Measurements from ENCODE around the gene PYGO1.

The PYGO1 gene

DNA sequence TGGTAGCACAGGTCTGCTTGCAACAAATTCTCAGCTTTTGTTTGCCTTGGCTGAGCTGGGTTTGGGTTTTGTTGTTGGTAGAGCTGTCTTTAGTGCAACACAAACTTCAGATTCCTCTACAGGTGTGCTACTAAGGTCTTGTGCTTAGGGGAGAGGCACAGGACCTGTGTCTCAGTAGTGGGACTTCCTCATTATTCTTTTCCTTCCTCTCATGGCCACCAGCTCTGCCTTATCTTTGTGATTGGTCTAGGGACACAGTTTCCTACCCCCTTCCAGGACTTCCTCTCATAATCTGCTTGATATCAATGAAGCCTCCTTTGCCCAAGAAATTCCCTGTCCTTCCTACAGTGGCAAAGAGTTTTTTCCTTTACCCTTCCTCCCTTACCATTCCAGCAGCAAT is 55.2 kb downstream of the PYGO1 start:
- TF ChIP-seq, protein P1, sequence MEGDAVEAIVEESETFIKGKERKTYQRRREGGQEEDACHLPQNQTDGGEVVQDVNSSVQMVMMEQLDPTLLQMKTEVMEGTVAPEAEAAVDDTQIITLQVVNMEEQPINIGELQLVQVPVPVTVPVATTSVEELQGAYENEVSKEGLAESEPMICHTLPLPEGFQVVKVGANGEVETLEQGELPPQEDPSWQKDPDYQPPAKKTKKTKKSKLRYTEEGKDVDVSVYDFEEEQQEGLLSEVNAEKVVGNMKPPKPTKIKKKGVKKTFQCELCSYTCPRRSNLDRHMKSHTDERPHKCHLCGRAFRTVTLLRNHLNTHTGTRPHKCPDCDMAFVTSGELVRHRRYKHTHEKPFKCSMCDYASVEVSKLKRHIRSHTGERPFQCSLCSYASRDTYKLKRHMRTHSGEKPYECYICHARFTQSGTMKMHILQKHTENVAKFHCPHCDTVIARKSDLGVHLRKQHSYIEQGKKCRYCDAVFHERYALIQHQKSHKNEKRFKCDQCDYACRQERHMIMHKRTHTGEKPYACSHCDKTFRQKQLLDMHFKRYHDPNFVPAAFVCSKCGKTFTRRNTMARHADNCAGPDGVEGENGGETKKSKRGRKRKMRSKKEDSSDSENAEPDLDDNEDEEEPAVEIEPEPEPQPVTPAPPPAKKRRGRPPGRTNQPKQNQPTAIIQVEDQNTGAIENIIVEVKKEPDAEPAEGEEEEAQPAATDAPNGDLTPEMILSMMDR (IDR thresholded peaks at IDR 0.05; ENCODE audit: low read depth, low read length, missing control alignments): no peak
- in situ Hi-C loops (cut with HindIII; ENCODE audit: low sequenced_read_pairs): no loop called here
- no peak overlapping the region for H3K4me3 ChIP-seq (ENCODE audit: low read depth, low read length)
- DNase-seq (ENCODE audit: low read depth): no peak

DNA sequence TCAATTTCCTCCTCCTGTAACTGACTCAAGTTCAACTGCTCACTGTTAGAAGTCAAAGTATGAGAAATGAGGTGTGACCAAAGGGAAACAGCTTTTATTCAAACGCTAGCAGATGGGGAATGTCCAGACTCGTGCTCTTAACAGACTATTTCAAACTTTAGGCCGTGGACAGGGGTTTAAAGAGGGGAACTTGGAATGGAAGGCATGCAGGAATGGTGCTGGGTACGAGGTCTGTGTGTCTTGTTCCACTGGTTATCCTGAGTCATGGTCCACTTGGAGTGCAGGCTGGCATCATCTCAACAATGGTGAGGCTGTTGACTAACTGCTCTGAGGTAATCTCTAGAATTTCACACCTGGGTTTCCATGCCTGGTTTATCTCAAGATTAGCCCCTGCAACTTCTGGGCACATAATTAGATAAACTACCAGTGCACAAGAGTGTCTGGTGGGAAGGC is 57.3 kb downstream of the PYGO1 start:
- in situ Hi-C loops (cut with HindIII; ENCODE audit: low sequenced_read_pairs): no loop called here
- TF ChIP-seq, protein P1 (IDR thresholded peaks at IDR 0.05; ENCODE audit: low read depth, low read length, missing control alignments): no peak
- DNase-seq (ENCODE audit: low read depth): peak; percentile 59
- H3K4me3 ChIP-seq (ENCODE audit: low read depth, low read length): no peak overlapping the region

GRCh38 chr15:55528812-55529211 is 59.3 kb downstream of the PYGO1 start:
- DNase-seq (ENCODE audit: low read depth): no peak
- H3K4me3 ChIP-seq (ENCODE audit: low read depth, low read length): no peak overlapping the region
- TF ChIP-seq, protein P1 (IDR thresholded peaks at IDR 0.05; ENCODE audit: low read depth, low read length, missing control alignments): no peak
- in situ Hi-C loops (cut with HindIII; ENCODE audit: low sequenced_read_pairs): no loop called here

DNA sequence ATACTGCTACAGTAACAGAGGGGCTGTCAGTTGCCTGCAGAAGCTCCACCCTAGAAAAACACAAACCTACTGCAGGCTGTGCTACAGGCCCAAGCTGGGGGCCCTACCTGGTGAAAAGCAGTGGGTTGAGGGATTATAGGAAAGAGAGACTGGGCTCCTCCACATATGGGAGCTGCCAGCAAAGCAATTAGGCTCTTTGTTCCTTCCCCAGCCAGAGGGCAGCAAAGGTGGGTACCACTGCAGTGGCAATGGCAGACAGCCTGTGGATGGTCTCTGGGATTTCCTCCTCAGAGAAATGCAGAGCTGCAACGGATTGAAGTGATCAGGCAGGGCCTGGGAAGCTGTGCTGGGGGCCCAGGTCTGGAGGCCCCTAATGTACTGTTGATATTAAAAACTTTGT is 61.0 kb downstream of the PYGO1 start:
- in situ Hi-C loops (cut with HindIII; ENCODE audit: low sequenced_read_pairs): no loop called here
- no peak for DNase-seq (ENCODE audit: low read depth)
- TF ChIP-seq, protein P1 (IDR thresholded peaks at IDR 0.05; ENCODE audit: low read depth, low read length, missing control alignments): no peak
- H3K4me3 ChIP-seq (ENCODE audit: low read depth, low read length): no peak overlapping the region

DNA sequence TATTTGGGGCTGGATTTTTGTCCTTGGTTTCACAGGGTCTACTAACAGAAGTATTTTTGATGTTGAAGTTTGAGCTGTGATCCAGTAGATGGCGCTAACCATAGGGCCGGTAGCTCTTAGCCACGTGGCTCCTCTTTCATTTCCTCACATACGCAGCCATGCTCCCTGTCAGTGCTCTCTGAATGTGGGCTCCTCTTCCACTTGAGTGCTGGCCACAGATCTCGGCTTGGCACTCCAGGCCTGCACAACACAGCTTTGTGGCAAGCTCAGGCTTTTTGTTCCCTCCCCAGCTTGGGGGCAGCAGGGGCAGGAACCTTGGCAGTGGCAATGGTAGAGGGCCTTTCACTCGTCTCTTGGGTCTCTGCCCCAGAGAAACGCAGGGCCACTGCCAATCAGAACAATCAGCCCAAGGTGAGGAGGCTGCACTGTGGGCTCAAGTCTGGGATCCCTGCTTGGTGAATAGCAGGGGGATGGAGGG is 61.5 kb downstream of the PYGO1 start:
- peak; percentile 15 for DNase-seq (ENCODE audit: low read depth)
- TF ChIP-seq, protein P1 (IDR thresholded peaks at IDR 0.05; ENCODE audit: low read depth, low read length, missing control alignments): peak; percentile 68
- in situ Hi-C loops (cut with HindIII; ENCODE audit: low sequenced_read_pairs): no loop called here
- no peak overlapping the region for H3K4me3 ChIP-seq (ENCODE audit: low read depth, low read length)

GRCh38 chr15:55522742-55523450 is 65.2 kb downstream of the PYGO1 start:
- no peak for DNase-seq (ENCODE audit: low read depth)
- in situ Hi-C loops (cut with HindIII; ENCODE audit: low sequenced_read_pairs): no loop called here
- TF ChIP-seq, protein P1 (IDR thresholded peaks at IDR 0.05; ENCODE audit: low read depth, low read length, missing control alignments): no peak

More at GRCh38 chr15:55522742-55523450, 65.2 kb downstream of the PYGO1 start:
- H3K4me3 ChIP-seq (ENCODE audit: low read depth, low read length): no peak overlapping the region

Measured in astrocyte of the cerebellum (primary cell).